GM19372 (cell line): ENCODE measurements around the gene SRSF12.

Experiments
- ATAC-seq: cut with Tn5 transposase; IDR thresholded peaks from one replicate; pipeline ENCODE4 v1.9.1; 2021; ENCODE audit warnings: mild to moderate bottlenecking, low read depth, moderate library complexity; ENCODE audit not compliant: unreplicated experiment

The SRSF12 gene

DNA sequence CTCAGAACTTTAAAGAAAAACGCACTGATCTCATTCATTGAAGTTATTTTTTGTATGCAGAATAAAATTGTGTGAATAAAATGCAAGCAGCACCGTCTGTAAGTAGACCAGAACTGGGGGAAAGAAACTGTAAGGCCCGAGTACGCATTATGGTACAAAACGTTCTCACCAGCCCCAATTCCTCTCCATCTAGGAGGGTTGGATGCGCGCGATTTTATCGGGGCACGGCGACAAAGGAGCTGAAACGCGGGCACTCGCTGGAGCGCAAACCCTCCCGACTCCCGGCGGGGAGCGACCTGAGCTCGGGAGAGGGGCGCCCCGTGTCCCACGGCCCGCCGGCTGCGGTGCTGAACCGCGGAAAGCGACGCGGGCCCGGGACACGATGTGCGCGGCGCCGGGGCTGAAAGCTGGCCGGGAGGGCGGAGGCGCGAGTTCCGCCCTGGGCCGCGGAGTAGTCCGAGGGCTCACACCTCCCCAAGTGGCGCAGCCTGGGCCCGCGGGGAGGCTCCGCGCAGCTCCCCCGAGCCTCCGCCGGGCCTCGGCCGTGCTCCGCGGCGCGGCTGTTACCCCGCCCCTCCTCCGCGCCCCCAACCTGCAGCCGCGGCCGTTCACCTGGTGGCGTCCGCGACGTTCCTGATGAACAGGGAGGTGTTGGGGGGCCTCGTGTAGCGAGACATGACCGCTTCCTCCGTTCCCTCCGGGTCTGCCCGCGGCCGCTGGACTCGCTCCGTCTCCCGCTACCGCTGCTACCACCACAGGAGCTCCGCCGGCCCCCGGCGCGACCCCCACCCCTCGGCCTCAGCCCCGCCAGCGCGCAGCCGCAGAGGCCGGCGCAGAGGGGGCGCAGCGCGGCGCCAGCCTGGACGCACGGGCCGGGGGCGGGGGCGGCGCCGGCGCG lies at the start of gene SRSF12:
Gene SRSF12 (minus strand): TSS at position 861 of the 898 bp plus-strand sequence. CDS start 184 bp downstream, at position 677.
- ATAC-seq, result peak; percentile 83

DNA sequence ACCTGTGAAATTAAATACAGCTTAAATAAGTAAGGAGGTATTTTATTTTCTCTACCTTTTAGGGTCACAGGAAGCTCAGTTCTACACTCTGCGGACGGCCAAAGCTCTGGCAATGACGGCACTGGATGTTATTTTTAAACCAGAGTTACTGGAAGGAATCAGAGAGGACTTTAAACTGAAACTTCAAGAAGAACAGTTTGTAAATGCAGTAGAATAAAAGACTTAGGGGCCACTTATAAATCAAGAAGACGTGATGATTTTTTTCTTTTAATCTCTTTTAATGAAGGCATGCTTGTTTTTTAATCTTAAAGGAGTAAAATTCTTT lies 44.1 kb upstream of the SRSF12 start:
- no peak for ATAC-seq

DNA sequence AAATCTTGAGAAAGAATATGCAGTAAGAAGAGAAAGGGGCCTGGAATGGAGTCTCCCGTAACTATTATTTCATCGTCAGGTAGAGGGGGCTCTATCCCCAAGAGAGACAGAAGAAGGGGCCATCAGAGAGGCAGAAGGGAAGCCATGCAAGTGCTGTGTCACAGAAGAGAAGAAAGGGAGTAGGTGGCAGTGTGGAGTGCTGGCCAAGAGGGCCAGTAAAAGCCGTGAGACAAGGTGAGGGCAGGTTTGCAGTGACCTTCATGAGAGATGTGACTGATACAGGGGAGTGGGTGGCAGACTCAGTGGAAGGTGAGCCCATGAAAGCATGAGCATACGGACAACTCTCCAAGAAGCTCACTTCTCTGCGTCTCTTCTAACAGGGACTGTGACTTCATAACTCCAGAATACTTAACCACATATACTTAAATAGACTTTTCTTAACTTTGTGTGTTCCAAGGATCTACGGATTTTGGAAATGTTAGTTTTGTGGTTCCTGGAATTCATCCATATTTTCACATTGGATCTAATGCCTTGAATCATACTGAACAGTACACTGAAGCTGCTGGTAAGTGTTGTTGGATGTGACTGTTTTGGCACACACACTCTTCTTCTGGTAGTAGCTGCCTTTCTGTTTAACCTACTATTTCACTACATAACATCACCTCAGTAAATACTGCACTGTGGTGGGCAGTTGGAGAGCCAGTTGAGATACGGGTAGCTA lies 43.6 kb upstream of the SRSF12 start:
- no peak for ATAC-seq

DNA sequence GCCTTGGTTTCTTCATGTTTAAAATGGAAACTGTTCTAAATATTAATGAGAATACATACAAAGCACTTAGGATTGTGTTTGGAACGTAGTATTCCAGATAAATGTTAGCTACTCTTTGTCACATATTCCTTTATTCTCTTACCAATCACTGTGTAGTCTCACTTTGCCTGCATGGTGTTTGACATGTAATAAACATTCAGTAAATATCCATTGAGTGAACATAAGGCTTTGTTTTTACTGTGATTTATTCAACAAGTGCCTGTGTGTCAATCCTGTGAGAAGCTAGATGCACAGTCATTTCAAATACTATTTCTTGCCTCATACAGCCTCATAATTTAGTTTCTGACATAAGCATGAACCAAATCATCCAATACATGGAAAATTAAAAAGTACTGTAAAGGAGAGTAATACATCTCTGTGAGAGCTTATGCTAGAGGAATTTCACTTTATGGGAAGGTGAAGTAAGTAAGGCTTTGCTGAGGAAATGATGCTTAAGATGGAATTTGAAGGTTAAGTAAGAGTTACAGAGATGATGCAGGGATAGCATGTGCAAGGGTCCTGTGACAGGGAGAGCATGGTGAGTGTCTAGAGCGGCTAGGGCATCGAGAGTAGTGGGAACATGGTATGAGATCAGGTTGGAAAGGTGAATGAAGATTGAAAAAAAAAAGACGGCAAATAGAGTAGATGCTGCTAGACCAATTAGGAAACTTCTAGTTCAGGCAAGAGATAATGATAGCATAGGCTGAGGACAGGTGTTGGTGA lies 42.6 kb upstream of the SRSF12 start:
- no peak for ATAC-seq

DNA sequence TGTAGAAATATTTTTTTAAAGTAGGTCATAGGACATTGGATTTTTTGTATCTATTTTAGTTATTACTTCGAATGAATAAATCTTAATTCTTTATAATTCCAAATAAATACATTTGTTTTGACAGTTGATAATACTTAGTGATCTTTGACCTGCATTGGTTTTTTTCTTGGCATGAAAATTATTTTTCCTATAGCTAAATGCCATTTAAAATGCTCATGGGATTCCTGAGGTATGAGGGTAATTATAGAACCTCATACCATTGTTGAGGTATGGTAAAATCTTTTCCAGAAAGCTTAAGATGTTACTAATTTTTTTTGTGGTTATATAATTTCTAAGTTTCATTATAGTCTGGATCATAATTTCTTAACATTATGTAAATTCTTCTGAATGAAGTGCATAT lies 36.3 kb upstream of the SRSF12 start:
- ATAC-seq, result no peak

DNA sequence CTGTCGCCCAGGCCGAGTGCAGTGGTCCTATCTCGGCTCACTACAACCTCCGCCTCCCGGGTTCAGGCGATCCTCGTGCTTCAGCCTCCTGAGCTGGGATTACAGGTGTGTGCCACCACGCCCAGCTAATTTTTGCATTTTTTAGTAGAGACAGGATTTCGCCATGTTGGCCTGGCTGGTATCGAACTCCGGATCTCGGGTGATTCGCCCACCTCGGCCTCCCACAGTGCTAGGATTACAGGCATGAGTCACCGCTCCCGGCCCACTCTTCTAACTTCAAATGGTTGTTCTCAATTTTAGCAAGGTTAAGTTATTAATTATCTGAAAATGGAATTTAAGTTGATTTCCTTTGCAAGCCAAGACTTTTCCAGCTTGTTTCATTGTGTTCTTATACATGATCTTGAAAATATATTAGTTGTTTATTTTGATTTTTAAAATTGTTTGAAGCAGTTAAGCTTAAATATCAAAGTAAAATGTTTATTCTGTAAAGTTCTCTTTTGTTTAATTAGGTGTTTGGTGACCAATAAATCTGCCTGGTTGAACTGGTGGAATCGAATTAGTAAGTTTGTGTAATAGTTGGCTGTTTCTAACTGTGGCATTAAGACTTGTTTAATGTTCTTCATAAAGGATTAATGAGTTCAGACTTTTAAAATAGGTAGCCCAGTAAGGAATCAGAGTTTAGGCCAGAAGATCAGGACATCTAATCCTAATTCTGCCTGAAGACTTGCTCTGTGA lies 30.3 kb upstream of the SRSF12 start:
- no peak for ATAC-seq

DNA sequence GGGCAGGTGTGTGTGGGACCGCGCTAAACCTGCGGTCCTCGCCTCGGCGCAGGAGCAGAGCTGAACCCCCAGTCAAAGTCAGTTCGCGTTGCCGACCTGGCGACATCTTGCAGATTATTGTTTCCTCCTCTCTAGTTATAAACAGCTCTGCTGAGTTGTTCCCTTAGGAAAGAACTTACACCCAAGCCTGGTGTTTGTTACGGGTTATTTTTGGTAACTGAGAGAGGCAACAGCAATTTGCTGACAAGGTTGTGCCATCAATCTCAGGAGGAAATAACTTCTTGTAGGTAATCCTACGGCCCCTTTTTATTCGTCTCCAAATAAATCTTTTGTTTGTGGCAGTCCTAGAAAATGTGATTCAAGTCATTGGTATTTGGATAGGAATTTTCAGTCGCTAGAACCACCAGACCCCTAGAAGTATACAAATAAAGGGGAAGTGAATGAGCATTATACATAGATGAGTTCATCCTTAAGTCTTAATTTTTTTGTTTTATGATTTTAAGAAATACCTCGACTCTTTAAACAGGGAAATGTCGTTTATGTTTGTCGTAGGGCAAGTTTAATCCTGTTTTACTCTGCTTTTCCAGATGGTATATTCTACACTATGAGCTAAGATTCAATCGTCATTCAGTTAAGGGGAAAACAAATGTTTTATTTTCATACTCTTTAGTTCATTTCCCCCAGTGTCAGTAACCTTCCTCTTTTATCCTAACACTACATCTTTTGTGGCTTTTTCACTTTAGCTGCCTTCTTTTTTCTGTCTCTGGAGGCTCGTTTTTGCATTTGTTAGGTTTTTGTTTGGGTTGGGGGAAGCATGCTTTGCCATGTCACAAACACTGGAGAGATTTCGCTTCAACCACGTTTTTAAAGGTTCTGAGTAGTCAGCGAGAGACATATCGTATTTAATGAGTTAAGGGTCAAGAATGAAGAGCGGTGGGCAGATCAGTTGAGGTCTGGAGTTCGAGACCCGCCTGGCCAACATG lies 29.1 kb upstream of the SRSF12 start:
- peak; percentile 30 for ATAC-seq

DNA sequence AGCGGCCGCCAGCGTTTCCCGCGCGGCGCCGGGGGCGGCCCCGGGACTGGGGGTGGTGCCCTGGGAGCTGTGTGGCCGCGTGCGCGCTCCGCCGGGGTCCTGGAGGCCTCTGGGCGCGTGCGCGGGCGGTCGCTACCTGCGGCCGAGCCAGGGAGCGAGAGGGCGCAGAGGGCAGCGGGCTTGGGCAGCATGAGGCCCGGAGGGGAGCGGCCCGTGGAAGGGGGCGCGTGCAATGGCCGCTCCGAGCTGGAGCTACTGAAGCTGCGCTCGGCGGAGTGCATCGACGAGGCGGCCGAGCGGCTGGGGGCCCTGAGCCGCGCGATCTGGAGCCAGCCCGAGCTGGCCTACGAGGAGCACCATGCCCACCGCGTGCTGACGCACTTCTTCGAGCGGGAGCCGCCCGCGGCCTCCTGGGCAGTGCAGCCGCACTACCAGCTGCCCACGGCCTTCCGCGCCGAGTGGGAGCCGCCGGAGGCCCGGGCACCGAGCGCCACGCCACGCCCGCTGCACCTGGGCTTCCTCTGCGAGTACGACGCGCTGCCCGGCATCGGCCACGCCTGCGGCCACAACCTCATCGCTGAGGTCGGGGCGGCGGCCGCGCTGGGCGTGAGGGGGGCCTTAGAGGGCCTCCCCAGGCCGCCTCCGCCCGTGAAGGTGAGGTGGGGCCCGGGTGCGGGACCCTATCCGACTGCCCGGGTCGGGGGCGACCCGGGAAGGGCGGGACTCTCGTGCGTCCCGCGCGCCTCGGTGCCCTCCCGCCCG lies 28.3 kb upstream of the SRSF12 start, which contains the start of gene PM20D2:
Gene PM20D2 (plus strand): TSS at position 100 of the 762 bp plus-strand sequence. CDS start 90 bp downstream, at position 190.
- ATAC-seq, result peak; percentile 63

DNA sequence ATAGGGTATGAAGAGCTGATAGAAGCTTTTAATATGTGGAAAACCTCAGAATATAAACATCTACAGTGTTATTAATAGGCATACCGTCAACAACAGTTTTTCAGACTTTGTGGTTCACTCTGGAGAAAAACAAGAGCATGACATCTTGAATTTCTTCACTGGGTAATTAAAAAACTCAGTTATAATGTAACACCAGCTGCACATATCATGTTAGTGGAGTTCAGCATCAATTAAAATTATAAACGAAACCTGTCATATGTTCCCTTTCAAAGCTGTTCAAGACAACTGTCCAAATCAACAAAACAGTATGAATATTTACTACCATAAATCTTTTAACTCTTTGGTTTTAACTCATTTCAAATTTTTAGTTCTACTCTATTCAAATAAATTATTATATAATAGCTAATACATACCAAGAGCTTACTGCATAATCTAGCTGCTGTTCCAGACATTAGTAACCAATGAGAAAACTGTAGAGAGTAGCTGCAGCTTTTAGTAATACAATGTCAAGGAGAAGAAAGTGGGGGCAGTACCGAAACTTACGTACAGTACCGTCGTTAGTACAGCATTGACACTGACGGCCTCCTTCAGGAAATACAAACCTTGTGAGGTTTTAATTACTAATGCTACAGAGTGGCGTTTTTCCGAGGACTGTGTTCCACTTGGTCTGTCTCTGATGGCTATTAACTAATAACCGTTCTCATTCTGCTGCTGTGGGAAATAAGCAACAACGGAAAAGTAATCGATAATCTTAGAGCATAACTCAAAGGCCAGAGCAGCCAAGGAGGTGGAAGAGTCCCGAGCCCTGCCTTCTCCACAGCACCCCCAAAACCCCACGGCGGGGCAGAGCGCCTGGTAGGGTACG lies 27.5 kb upstream of the SRSF12 start:
- peak; percentile 58 for ATAC-seq

DNA sequence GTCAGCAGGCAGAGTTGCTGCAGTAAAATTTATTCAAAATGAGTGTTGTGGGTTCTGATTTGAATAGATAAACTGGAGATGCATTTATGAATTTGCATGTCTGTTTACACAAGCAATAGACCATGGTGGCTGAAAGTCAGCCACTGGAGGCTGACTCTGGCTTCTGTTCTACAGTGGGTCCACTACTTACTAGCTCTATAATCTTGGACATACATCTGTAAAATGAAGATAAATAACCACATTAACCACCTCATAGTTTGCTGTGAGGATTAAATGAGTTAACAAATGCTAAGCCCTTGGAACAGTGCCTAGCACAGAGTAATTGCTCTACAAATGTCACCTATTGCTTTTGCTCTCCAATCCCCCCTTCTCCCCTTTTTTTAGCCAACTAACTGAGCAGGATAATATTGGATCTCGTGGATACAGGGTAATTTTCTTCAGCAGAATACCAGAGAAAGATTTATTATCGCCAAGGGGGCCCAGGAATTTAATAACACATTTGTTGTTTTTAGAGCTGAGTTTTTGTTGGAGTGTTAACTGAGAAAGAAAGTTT lies 26.6 kb upstream of the SRSF12 start:
- no peak for ATAC-seq

DNA sequence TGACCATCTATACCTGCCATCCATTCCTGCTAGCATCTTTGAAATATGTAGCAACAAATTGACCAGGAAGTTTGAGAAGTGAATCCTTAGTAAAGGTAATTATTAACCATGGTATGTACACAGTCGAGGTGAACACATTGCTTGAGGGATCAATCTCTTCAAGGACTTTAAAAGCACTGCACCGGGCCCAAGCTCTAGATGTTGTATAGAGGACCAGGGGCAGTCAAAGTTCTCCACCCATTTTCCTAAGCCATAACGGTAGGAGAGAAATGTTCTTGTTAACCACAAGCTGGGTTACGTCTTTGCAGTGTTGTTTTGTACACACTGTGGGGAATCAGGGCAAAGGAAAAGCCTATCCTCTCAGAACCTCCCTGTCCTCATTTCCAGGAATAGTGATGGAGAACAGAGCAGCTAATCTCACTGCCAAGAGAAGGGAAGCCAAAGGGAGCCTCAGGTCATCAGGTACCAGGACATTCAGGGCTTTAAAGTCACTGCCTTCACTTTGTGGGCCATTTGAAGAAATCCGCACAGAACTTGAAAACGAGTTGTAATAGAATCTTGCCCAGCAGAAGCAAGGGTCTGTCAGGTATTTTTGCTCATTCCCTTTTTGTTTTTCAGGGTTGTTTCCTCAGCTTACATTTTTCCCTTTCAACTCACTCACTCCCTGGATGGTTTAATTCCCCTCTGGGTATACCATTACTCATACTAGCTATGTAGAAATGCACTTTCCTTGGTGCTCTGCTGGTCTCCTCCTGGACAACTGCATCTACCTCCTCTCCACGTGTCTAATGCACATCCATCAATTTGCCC lies 22.7 kb upstream of the SRSF12 start:
- no peak for ATAC-seq

DNA sequence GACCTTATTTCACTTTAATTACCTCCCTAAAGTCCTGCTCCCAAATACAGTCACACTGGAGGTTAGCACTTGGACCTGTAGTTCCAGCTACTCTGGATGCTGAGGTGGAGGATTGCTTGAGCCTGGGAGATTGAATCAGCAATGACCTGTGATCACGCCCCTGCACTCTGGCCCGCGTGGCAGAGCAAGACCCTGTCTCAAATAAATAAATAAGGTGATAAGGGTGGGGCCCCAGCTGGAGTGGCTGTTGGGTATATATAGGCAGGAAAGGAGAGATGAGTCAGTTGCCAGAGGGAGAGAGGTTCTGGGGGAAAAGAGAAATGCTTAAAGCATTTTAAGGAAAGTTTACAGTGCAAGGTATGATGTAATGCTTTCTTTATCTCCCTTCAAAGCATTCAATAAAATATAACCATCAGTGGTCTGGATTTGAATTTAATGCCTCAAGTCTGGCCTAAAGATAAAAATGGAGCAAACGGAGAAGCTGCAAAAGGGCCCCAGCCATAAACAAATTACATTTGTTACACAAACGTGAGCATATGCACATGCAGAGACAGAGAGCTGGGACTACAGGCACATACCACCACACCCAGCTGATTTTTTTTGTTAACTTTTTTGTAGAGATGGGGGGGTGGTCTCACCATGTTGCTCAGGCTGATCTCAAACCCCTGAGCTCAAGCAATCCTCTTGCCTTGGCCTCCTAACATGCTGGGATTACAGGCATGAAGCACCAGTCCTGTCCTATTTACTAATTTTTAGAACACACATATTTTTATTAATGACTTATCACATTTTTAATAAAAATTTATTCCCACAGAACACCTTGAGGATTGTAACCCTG lies 21.9 kb upstream of the SRSF12 start:
- no peak for ATAC-seq

DNA sequence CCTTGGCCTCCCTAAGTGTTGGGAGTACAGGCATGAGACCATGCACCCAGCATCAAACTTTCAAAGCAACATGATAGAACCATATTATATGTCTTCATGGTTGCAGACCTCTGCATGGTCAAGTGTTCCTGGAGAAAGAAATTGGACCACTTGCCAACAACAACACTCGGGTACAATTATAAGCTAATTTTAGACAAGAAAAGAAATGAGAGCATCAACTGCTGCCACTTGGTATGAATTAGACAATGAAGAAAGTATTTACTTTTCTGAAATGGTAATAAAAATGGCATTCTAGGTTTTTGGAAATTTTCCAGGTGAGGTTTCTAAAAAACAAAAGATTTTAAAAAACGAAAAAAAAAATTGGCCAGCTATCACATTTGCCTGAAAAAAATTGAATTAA lies 20.3 kb upstream of the SRSF12 start:
- no peak for ATAC-seq

DNA sequence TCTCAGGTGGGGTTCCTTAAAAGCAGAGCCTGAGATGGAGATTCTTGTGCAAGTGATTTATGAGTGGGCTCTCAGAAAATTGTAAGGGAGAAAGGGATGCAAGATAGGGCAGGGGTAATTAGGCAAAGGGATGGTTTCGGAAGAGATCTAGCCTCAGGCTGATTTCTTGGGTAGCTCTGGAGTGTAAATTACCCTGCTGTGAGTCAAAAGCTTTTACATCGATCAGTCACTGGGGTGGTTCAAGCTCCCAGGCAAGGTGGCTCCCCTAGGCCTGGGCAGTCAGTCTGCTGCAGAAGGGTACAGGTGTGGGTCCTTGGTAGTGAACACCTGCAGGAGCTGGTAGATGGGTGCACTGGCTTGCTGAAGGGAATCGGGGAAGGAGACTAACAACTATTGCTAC lies 16.9 kb upstream of the SRSF12 start:
- ATAC-seq, result no peak

DNA sequence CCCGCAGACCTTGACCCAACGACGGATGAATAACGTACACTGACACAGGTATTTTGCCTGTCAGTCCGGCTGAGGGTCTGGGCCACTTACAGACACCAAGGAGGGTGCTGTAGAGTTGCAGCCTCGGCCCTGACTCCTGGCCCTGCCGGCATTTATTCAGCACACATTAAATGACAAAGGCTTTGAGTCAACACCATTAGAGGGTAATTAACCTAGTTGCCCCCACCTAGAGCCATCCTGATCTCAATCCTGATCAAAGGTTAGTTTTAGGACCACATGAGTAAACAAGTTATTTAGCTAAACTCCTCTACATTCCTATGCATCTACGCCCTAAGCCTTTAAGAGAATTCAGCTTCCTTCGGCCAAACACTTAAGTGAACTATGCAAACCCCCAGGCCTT lies 16.1 kb upstream of the SRSF12 start:
- ATAC-seq, result no peak

DNA sequence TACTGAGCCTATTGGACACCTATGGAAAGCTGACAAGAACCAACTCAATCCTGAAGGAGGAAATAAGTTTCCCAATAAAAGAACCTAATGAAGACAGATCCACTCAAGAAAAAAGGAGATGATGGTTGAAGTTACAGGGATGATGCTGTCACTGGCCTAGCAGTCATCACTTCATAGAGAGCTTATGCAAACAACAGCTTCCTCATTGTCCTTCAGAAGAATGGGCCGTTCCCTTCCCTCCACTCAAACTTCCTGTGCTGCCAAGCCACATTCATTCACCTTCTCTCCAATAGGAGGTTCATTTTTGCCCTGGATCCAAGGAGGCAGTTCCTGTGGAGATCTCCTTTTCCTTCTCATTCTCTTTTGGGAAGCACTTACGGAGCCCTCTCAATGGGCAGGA lies 14.2 kb upstream of the SRSF12 start:
- no peak for ATAC-seq
